Progenitor cell of endocrine pancreas (in vitro differentiated cells): ENCODE results near the gene ROR1. TPM values are rescaled to one million over a fixed set of nuclear protein-coding genes. Genes with fewer than 3 reads are reported as not detected.

ENCODE experiments used
- DNase-seq: peaks from one replicate; pipeline ENCODE4 v3.0.0; 2021; ENCODE audit warnings: low spot score; ENCODE audit not compliant: unreplicated experiment
- H3K27ac Mint-ChIP-seq: 2 replicates; pipeline ENCODE4 v1.8.0; 2021; ENCODE audit warnings: mild to moderate bottlenecking, moderate library complexity, mixed read lengths
- H3K27me3 Mint-ChIP-seq: 2 replicates; pipeline ENCODE4 v1.8.0; 2021; ENCODE audit warnings: mixed read lengths
- H3K36me3 Mint-ChIP-seq: 2 replicates; pipeline ENCODE4 v1.8.0; 2022; ENCODE audit warnings: mixed read lengths; ENCODE audit not compliant: insufficient read depth
- H3K4me1 Mint-ChIP-seq: 2 replicates; pipeline ENCODE4 v1.8.0; 2021; ENCODE audit warnings: low read depth, mixed read lengths
- H3K4me3 Mint-ChIP-seq: 2 replicates; pipeline ENCODE4 v1.8.0; 2021; ENCODE audit warnings: low read depth, mild to moderate bottlenecking, moderate library complexity, mixed read lengths
- H3K9me3 Mint-ChIP-seq: 2 replicates; pipeline ENCODE4 v1.8.0; 2021; ENCODE audit warnings: low read depth, mixed read lengths
- total RNA-seq: library from RNA; stranded (reverse); gene quantifications from 2 replicates; pipeline ENCODE4 v1.2.1, GENCODE V29; 2021
- TF ChIP-seq, protein P1 (sequence below): fragments of 200-600 bp; sonication (generic); IDR thresholded peaks from one replicate; pipeline ENCODE4 v1.5.0; 2021; ENCODE audit warnings: antibody characterized with exemption, mild to moderate bottlenecking; ENCODE audit not compliant: unreplicated experiment

ROR1 gene
- total RNA-seq, 1 donor from 2014 or later = 63.8 TPM

DNA sequence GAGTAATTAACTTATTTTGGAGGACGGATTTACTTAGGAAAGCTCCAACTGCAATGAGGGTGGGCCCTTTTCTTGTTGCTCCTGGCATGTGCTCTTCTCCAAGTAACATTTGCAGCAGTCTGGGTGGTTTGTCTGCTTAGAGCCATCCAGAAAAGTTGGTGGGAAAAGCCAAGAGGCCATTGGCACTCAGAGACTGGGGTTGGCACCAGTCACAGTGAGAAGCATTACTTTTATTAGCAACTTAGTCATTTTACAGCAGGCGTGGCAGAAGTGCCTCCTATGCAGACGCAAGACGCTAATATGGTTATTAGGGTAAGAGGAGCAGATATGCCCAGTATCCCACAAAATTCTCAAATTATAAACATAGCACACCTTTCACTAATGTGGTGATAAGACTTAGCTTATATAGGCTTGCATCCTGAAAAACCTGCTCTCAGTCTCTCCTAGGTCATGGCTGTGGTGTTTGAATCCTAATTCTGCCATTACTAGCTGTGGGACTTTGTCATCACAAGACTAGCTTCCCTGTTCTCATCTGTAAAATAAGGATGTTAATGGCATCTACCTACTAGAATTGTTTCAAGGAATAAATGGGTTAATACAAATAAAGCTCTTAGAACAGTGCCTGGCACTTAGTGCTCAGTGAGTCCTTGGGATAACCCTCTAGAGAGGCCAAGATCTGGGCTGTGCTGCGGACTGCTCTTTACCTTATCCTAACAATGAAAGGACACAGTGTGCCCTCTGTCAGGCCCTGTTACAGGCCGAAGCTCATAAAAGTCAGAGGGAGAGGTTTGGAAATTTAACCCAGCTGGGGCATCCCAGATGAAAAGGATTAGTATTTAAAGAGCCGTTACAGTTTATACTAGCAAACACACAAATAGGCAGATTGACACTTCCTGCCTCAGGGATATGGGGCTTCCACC lies 154.6 kb downstream of the ROR1 start:
- Mint-ChIP-seq H3K27me3 (no peaks in the 10 kb centered on the region), H3K4me1 (peaks cover 8% of the 10 kb centered on the region), H3K36me3 (peaks cover 3% of the 10 kb centered on the region), H3K4me3 (no peak overlapping the region), H3K27ac (peak overlapping the region; percentile 56), H3K9me3 (no peaks in the 10 kb centered on the region)
- DNase-seq = no peak
- TF ChIP-seq, protein P1, sequence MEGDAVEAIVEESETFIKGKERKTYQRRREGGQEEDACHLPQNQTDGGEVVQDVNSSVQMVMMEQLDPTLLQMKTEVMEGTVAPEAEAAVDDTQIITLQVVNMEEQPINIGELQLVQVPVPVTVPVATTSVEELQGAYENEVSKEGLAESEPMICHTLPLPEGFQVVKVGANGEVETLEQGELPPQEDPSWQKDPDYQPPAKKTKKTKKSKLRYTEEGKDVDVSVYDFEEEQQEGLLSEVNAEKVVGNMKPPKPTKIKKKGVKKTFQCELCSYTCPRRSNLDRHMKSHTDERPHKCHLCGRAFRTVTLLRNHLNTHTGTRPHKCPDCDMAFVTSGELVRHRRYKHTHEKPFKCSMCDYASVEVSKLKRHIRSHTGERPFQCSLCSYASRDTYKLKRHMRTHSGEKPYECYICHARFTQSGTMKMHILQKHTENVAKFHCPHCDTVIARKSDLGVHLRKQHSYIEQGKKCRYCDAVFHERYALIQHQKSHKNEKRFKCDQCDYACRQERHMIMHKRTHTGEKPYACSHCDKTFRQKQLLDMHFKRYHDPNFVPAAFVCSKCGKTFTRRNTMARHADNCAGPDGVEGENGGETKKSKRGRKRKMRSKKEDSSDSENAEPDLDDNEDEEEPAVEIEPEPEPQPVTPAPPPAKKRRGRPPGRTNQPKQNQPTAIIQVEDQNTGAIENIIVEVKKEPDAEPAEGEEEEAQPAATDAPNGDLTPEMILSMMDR = no peak

- peaks cover 3% of the 10 kb centered on the region for H3K36me3 Mint-ChIP-seq
- TF ChIP-seq, protein P1 = no peak
- H3K27me3 Mint-ChIP-seq = no peaks in the 10 kb centered on the region
- DNase-seq = no peak
- no peaks in the 10 kb centered on the region for H3K9me3 Mint-ChIP-seq
- H3K4me3 Mint-ChIP-seq = no peak overlapping the region
- H3K27ac Mint-ChIP-seq = peak overlapping the region; percentile 39
- H3K4me1 Mint-ChIP-seq = peaks cover 12% of the 10 kb centered on the region
Measured at GRCh38 chr1:63929106-63929478, 155.3 kb downstream of the ROR1 start.

- Mint-ChIP-seq H3K4me3 (no peak overlapping the region), H3K27ac (no peak overlapping the region), H3K9me3 (no peaks in the 10 kb centered on the region), H3K36me3 (peaks cover 3% of the 10 kb centered on the region), H3K4me1 (peaks cover 32% of the 10 kb centered on the region), H3K27me3 (no peaks in the 10 kb centered on the region)
- no peak for DNase-seq
- TF ChIP-seq, protein P1 = no peak
Measured at GRCh38 chr1:63931468-63931867, 157.7 kb downstream of the ROR1 start.

GRCh38 chr1:63934697-63935096 lies 160.9 kb downstream of the ROR1 start:
- Mint-ChIP-seq H3K4me3 (no peak overlapping the region), H3K9me3 (peaks cover 4% of the 10 kb centered on the region), H3K27me3 (no peaks in the 10 kb centered on the region), H3K4me1 (peaks cover 24% of the 10 kb centered on the region), H3K36me3 (peaks cover 6% of the 10 kb centered on the region), H3K27ac (no peak overlapping the region)
- DNase-seq = no peak
- TF ChIP-seq, protein P1 = no peak

- DNase-seq = no peak
- Mint-ChIP-seq H3K27ac (peak overlapping the region; percentile 80), H3K27me3 (no peaks in the 10 kb centered on the region), H3K4me1 (peaks cover 24% of the 10 kb centered on the region), H3K9me3 (peaks cover 4% of the 10 kb centered on the region), H3K36me3 (peaks cover 6% of the 10 kb centered on the region), H3K4me3 (peak overlapping the region; percentile 11)
- TF ChIP-seq, protein P1 = peak; percentile 9
Measured at GRCh38 chr1:63935143-63935542, 161.3 kb downstream of the ROR1 start.
